Esophagus muscularis mucosa (tissue), 4 donors: ENCODE measurements around the gene H6PD.

Experiments used
- CTCF ChIP-seq, 3 experiments: fragments of 200-600 bp in 2 of 3; fragments of 450-650 bp in 1 of 3; sonication (generic) in 2 of 3; IDR thresholded peaks; one replicate each; pipeline ENCODE4 v1.5.1; 2017 to 2019; ENCODE audit warnings: antibody characterized with exemption in 3 of 3, mild to moderate bottlenecking in 2 of 3, moderate library complexity in 1 of 3
- EP300 ChIP-seq: sonication (generic); formaldehyde crosslinking; IDR thresholded peaks from one replicate; pipeline ENCODE4 v1.6.1; 2017; ENCODE audit warnings: antibody characterized with exemption
- POLR2A ChIP-seq: fragments of 450-650 bp; IDR thresholded peaks from one replicate; pipeline ENCODE4 v1.6.1; 2017; ENCODE audit warnings: antibody characterized with exemption, moderate library complexity, mild to moderate bottlenecking, low read depth
- POLR2AphosphoS5 ChIP-seq, 2 donors: sonication (generic); formaldehyde crosslinking; IDR thresholded peaks; one replicate each; pipeline ENCODE4 v1.6.1; 2017; ENCODE audit warnings: antibody characterized with exemption in 2 of 2

GRCh38 chr1:9319208-9319788 is 84.7 kb downstream of the H6PD start:
- TF ChIP-seq POLR2AphosphoS5 (IDR thresholded peaks at IDR 0.05): no peak
- TF ChIP-seq CTCF (IDR thresholded peaks at IDR 0.05): no peak
- no peak for TF ChIP-seq POLR2A
- no peak for TF ChIP-seq EP300
